SU-DHL-6 (cell line): ENCODE data around the gene SLC2A6.

Experiments used
- H2AFZ ChIP-seq: fragments of 200-600 bp; sonication (generic); 2 replicates; pipeline ENCODE4 v1.6.1; 2014; ENCODE audit warnings: low read depth, mild to moderate bottlenecking, moderate library complexity, mixed read lengths, antibody characterized with exemption, low read length; ENCODE audit not compliant: severe bottlenecking
- H3F3A ChIP-seq: fragments of 200-600 bp; shearing (Covaris generic); 2 replicates; pipeline ENCODE4 v1.6.0; 2016; ENCODE audit warnings: antibody characterized with exemption, mild to moderate bottlenecking; ENCODE audit not compliant: insufficient read depth
- H3K27ac ChIP-seq: fragments of 200-600 bp; sonication (generic); 2 replicates; pipeline ENCODE4 v1.5.1; 2016; ENCODE audit warnings: low read depth, mild to moderate bottlenecking, low read length, moderate library complexity, mixed read lengths
- H3K27me3 ChIP-seq: fragments of 200-600 bp; sonication (generic), shearing (Covaris generic); 2 replicates; pipeline ENCODE4 v1.6.0; 2014; ENCODE audit warnings: mild to moderate bottlenecking, low read length
- H3K36me3 ChIP-seq: fragments of 200-600 bp; sonication (generic); 2 replicates; pipeline ENCODE4 v1.6.1; 2014; ENCODE audit warnings: mild to moderate bottlenecking, low read length, mixed read lengths
- H3K4me2 ChIP-seq: fragments of 300-600, 200-600 bp; shearing (Covaris generic), sonication (generic); 2 replicates; pipeline ENCODE4 v1.6.0; 2014; ENCODE audit warnings: low read length, low read depth, mild to moderate bottlenecking; ENCODE audit not compliant: poor library complexity, severe bottlenecking
- H3K4me3 ChIP-seq: fragments of 200-600 bp; sonication (generic); 2 replicates; pipeline ENCODE4 v1.5.1; 2014; ENCODE audit warnings: antibody characterized with exemption, low read length, mild to moderate bottlenecking, mixed read lengths; ENCODE audit not compliant: insufficient read depth, poor library complexity, severe bottlenecking
- H3K79me2 ChIP-seq: fragments of 200-600 bp; sonication (generic); 2 replicates; pipeline ENCODE4 v1.6.1; 2014; ENCODE audit warnings: mild to moderate bottlenecking, low read length, moderate library complexity; ENCODE audit not compliant: insufficient read depth
- H3K9ac ChIP-seq: fragments of 200-600 bp; sonication (generic); 2 replicates; pipeline ENCODE4 v1.7.0; 2014; ENCODE audit warnings: mild to moderate bottlenecking, low read length
- H3K9me2 ChIP-seq: fragments of 200-600 bp; sonication (generic); replicated peaks from 2 replicates; pipeline ENCODE4 v1.6.1; 2014; ENCODE audit warnings: low read length; ENCODE audit not compliant: insufficient read depth
- H3K9me3 ChIP-seq: fragments of 200-600 bp; sonication (generic); 2 replicates; pipeline ENCODE4 v1.6.1; 2014; ENCODE audit warnings: low read length, mixed read lengths; ENCODE audit not compliant: insufficient read depth
- H4K20me1 ChIP-seq: fragments of 200-600 bp; sonication (generic); 2 replicates; pipeline ENCODE4 v1.6.1; 2014; ENCODE audit warnings: low read depth, mild to moderate bottlenecking, antibody characterized with exemption, low read length, moderate library complexity, mixed read lengths
- EZH2phosphoT487 ChIP-seq: fragments of 200-600 bp; sonication (generic), shearing (Covaris generic); conservative IDR thresholded peaks from 2 replicates; pipeline ENCODE4 v1.6.1; 2018; ENCODE audit warnings: mild to moderate bottlenecking, antibody characterized with exemption, low read length, moderate library complexity, mixed read lengths
- TF ChIP-seq, protein P1 (sequence below): fragments of 200-600 bp; sonication (generic); IDR thresholded peaks from one replicate; pipeline ENCODE4 v1.5.1; 2017; ENCODE audit warnings: antibody characterized with exemption, mild to moderate bottlenecking, low read length, moderate library complexity; ENCODE audit not compliant: insufficient read depth, poor library complexity, severe bottlenecking

Gene SLC2A6

DNA sequence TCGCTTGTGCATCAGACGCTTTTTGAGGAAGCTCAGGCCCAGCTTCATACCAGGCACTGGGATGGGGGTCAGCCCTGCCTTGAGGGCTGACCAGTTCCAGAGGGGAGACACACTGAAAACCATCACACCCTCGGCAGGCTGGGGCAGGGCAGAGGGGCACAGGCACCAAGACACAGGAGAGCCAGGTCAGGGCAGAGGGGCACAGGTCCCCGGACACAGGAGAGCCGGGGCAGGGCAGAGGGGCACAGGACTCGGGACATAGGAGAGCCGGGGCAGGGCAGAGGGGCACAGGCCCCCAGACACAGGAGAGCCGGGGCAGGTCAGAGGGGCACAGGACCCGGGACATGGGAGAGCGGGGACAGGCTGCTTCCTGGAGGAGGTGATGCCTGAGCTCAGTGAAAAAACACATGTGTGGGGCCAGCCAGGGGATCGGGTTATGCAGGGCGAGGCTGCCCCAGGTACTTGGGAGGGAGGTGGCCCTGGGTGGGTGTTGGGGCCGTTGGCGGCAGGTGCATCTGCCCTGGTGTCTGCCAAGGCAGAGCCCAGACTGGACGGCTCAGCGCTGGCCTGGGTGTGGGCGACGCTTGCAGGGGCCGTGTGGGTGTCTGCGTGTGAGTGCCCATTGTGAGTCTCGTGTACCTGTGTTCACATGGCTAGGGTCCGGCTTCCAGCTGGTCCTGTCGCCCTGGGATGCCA is 15.1 kb upstream of the SLC2A6 start:
- no peak for TF ChIP-seq EZH2phosphoT487
- TF ChIP-seq, protein P1, sequence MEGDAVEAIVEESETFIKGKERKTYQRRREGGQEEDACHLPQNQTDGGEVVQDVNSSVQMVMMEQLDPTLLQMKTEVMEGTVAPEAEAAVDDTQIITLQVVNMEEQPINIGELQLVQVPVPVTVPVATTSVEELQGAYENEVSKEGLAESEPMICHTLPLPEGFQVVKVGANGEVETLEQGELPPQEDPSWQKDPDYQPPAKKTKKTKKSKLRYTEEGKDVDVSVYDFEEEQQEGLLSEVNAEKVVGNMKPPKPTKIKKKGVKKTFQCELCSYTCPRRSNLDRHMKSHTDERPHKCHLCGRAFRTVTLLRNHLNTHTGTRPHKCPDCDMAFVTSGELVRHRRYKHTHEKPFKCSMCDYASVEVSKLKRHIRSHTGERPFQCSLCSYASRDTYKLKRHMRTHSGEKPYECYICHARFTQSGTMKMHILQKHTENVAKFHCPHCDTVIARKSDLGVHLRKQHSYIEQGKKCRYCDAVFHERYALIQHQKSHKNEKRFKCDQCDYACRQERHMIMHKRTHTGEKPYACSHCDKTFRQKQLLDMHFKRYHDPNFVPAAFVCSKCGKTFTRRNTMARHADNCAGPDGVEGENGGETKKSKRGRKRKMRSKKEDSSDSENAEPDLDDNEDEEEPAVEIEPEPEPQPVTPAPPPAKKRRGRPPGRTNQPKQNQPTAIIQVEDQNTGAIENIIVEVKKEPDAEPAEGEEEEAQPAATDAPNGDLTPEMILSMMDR: no peak
- Histone ChIP-seq H3F3A (no peaks in the 10 kb centered on the region), H3K79me2 (no peaks in the 10 kb centered on the region), H3K4me3 (no peak overlapping the region), H3K9ac (no peak overlapping the region), H3K36me3 (no peaks in the 10 kb centered on the region), H3K9me3 (no peaks in the 10 kb centered on the region), H3K9me2 (no peaks in the 10 kb centered on the region), H2AFZ (no peak overlapping the region), H4K20me1 (no peaks in the 10 kb centered on the region), H3K27me3 (no peaks in the 10 kb centered on the region), H3K4me2 (no peak overlapping the region), H3K27ac (no peak overlapping the region)

DNA sequence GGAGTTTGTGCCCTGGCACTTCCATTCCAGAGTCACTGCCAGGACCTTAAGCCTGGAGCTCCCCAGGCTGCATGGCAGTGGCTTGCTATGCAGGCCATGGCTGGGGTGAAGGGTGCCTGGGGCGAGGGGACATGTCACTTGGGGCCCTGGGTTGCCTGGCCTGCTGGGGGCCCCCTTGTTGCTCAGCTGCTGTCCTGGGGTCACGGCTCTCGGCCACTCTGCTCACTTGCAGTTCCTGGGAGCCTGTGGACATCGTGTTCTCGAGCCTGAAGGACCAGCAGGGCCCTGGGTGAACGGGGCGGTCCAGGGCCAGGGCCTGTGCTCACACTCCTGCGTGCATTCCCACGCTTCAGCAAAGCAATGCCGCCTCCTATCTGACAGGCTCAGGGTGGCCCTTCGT is 14.5 kb upstream of the SLC2A6 start:
- TF ChIP-seq, protein P1: no peak
- TF ChIP-seq EZH2phosphoT487: no peak

DNA sequence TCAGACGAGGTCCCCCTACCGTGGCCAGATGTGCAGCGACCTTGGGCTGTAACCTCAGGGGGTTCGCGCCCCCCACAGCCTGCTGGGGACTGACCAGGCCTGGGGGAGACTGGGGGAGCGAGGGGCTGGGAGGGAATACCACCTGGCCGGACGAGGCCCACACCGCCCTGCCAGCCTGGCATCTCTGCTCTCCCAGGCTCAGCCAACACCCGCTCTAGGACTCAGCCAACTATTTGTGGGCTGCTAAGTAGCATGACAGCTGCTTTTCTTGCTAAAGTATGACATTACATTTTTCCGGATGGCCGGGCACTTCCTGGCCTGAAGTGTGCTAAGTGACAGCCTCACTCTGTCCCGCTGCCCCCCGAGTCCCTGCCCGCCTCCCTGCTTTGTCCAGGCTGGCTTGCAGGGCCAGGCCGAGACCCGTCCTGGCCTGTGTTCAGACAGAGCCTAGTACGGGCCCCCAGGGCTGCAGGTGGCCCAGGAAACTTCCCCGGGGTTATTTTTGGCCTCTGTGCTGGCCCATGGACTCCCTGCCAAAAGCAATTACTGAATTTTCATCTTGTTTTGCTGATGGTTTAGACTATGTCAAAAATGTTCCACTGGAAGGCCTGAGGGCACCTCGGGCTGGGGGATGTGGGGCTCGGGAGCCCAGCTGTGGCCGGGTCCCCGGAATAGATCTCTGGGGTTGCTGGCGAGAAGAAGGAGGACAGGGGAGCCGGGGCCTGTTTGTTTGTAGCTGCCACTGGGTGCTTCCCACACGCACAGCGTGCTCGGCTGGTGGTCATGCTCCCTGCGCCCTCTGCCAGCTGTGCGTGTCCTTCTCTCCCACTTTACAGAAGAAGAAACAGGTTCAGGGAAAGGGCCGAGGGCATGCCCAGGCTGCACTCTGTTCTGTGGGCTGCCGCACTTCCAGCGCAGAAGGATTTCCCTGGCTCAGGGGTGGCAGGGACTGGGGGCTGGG is 13.4 kb upstream of the SLC2A6 start:
- Histone ChIP-seq H3F3A (no peaks in the 10 kb centered on the region), H3K36me3 (no peaks in the 10 kb centered on the region), H4K20me1 (no peaks in the 10 kb centered on the region), H3K4me3 (no peak overlapping the region), H2AFZ (no peak overlapping the region), H3K27ac (no peak overlapping the region), H3K4me2 (no peak overlapping the region), H3K9ac (no peak overlapping the region), H3K27me3 (no peaks in the 10 kb centered on the region), H3K9me2 (no peaks in the 10 kb centered on the region), H3K79me2 (no peaks in the 10 kb centered on the region), H3K9me3 (no peaks in the 10 kb centered on the region)
- TF ChIP-seq, protein P1: no peak
- no peak for TF ChIP-seq EZH2phosphoT487

More for the DNA sequence above, 14.5 kb upstream of the SLC2A6 start:
- Histone ChIP-seq H3F3A (no peaks in the 10 kb centered on the region), H4K20me1 (no peaks in the 10 kb centered on the region), H3K4me3 (no peak overlapping the region), H3K27ac (no peak overlapping the region), H3K9ac (no peak overlapping the region), H3K27me3 (no peaks in the 10 kb centered on the region), H3K36me3 (no peaks in the 10 kb centered on the region), H3K9me2 (no peaks in the 10 kb centered on the region), H2AFZ (no peak overlapping the region), H3K79me2 (no peaks in the 10 kb centered on the region), H3K9me3 (no peaks in the 10 kb centered on the region), H3K4me2 (no peak overlapping the region)
